ENCODE data around the gene RPS6KA3.

The RPS6KA3 gene

DNA sequence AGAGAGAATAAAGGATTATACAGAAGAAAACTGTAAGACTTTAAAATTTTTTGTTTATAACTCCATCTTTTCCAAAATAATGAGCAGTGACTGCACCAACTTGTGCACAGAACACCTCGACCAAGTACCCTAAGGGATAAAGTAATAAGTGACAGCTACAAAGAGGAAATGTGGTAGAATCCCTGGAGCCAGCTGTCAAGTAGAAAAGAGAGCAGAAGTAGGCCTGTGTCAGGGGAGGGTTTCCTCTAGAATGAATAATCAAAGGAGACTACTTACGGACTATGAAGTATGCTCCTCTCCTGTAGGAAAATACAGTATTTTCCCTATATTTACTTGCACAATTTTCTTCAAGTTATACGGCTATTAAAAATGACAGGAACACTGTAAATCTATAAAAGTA lies 126.3 kb downstream of the RPS6KA3 start:
- no CpG with 5 or more reads among the region's 3 CpGs for WGBS, 2 donors (ENCODE audit: extremely low coverage in 2 of 2, insufficient read length in 2 of 2, insufficient replicate concordance in 1 of 2)
- H2BK12ac ChIP-seq (ENCODE audit: low read length), result no peak overlapping the region
- H3K27ac ChIP-seq (replicated peaks; ENCODE audit: low read length), result no peak overlapping the region
- no peak for DNase-seq (ENCODE audit: low spot score)
- H3K14ac ChIP-seq (ENCODE audit: low read length), result no peak overlapping the region
- H3K4ac ChIP-seq (ENCODE audit: low read length), result no peak overlapping the region
- no peak overlapping the region for H3K9ac ChIP-seq (ENCODE audit: low read depth, low read length, poor library complexity)
- no peaks in the 10 kb centered on the region for H3K4me1 ChIP-seq (ENCODE audit: control insufficient read depth in 2 of 2, insufficient read depth in 1 of 2, low read depth in 1 of 2, low read length in 2 of 2)
- peaks cover 3 to 49% of the 10 kb centered on the region in 2 donors for H3K36me3 ChIP-seq (replicated peaks in 1 of 2; ENCODE audit: control insufficient read depth in 2 of 2, insufficient read depth in 2 of 2, low read length in 2 of 2)
- no peak overlapping the region for H2BK5ac ChIP-seq (ENCODE audit: low read length)
- no peaks in the 10 kb centered on the region for H3K79me1 ChIP-seq (ENCODE audit: low read depth, low read length)
- H3K4me2 ChIP-seq (ENCODE audit: insufficient read depth, low read length, poor library complexity, severe bottlenecking), result peak overlapping the region; percentile 18
- H3K4me3 ChIP-seq (ENCODE audit: low read length in 2 of 2), result peak overlapping the region in 1 of 2 donors; percentile 65
- no peak overlapping the region for H4K91ac ChIP-seq (ENCODE audit: low read depth, low read length, poor library complexity)
- H3K9me3 ChIP-seq (replicated peaks in 1 of 2; ENCODE audit: control insufficient read depth in 2 of 2, insufficient read depth in 1 of 2, low read depth in 1 of 2, low read length in 2 of 2), result no peaks in the 10 kb centered on the region
- no peak overlapping the region for H2AK5ac ChIP-seq (ENCODE audit: low read depth, low read length)
- no peak overlapping the region for H2BK120ac ChIP-seq (ENCODE audit: low read depth, low read length)
- H3K23ac ChIP-seq (ENCODE audit: low read depth, low read length, poor library complexity), result no peak overlapping the region
- H4K8ac ChIP-seq (ENCODE audit: low read depth, low read length), result no peak overlapping the region
- H3K27me3 ChIP-seq (ENCODE audit: control insufficient read depth in 3 of 3, insufficient read depth in 3 of 3, low read depth in 1 of 3, low read length in 3 of 3), result no peaks in the 10 kb centered on the region
- no peak overlapping the region for H2AFZ ChIP-seq (ENCODE audit: low read length)
- no peak overlapping the region for H3K18ac ChIP-seq (ENCODE audit: low read length)
- H2BK15ac ChIP-seq (ENCODE audit: low read length), result no peak overlapping the region

GRCh38 chrX:20139966-20140365 lies 126.7 kb downstream of the RPS6KA3 start:
- Histone ChIP-seq H3K27ac (replicated peaks; ENCODE audit: low read length) (no peak overlapping the region), H3K27me3 (ENCODE audit: control insufficient read depth in 3 of 3, insufficient read depth in 3 of 3, low read depth in 1 of 3, low read length in 3 of 3) (no peaks in the 10 kb centered on the region), H3K18ac (ENCODE audit: low read length) (no peak overlapping the region), H2BK5ac (ENCODE audit: low read length) (no peak overlapping the region), H3K4me2 (ENCODE audit: insufficient read depth, low read length, poor library complexity, severe bottlenecking) (peak overlapping the region; percentile 11), H2BK120ac (ENCODE audit: low read depth, low read length) (no peak overlapping the region), H3K9ac (ENCODE audit: low read depth, low read length, poor library complexity) (no peak overlapping the region), H3K23ac (ENCODE audit: low read depth, low read length, poor library complexity) (no peak overlapping the region), H3K4me3 (ENCODE audit: low read length in 2 of 2) (peak overlapping the region in 1 of 2 donors; percentile 65), H2BK15ac (ENCODE audit: low read length) (no peak overlapping the region), H3K36me3 (replicated peaks in 1 of 2; ENCODE audit: control insufficient read depth in 2 of 2, insufficient read depth in 2 of 2, low read length in 2 of 2) (peaks cover 3 to 53% of the 10 kb centered on the region in 2 donors), H3K4me1 (ENCODE audit: control insufficient read depth in 2 of 2, insufficient read depth in 1 of 2, low read depth in 1 of 2, low read length in 2 of 2) (no peaks in the 10 kb centered on the region), H4K91ac (ENCODE audit: low read depth, low read length, poor library complexity) (no peak overlapping the region), H4K8ac (ENCODE audit: low read depth, low read length) (no peak overlapping the region), H2BK12ac (ENCODE audit: low read length) (no peak overlapping the region), H3K9me3 (replicated peaks in 1 of 2; ENCODE audit: control insufficient read depth in 2 of 2, insufficient read depth in 1 of 2, low read depth in 1 of 2, low read length in 2 of 2) (no peaks in the 10 kb centered on the region), H2AK5ac (ENCODE audit: low read depth, low read length) (no peak overlapping the region), H3K14ac (ENCODE audit: low read length) (no peak overlapping the region), H2AFZ (ENCODE audit: low read length) (no peak overlapping the region), H3K79me1 (ENCODE audit: low read depth, low read length) (no peaks in the 10 kb centered on the region), H3K4ac (ENCODE audit: low read length) (no peak overlapping the region)
- DNase-seq (ENCODE audit: low spot score), result no peak
- WGBS, 2 donors (ENCODE audit: extremely low coverage in 2 of 2, insufficient read length in 2 of 2, insufficient replicate concordance in 1 of 2), result no CpG with 5 or more reads among the region's 2 CpGs

DNA sequence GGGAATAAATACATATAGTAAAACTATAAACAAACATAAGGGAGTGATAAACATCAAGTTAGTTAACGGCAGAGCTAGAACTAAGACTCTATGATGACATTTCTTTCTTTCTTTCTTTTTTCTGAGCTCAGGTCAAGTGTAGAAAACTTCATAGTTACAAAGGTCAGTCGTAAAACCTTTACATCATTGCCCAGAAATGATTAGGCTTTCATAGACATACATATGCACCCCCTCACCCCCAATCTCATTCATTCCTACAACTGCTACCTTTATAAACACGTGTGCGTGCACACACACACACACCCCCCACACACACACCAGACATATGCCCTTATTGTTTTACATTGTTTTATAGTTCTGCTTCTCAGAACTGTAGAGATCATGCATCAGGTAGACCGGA lies 130.8 kb downstream of the RPS6KA3 start:
- no peak overlapping the region for H3K4ac ChIP-seq (ENCODE audit: low read length)
- no peak overlapping the region for H3K23ac ChIP-seq (ENCODE audit: low read depth, low read length, poor library complexity)
- no peak overlapping the region for H4K91ac ChIP-seq (ENCODE audit: low read depth, low read length, poor library complexity)
- H2BK12ac ChIP-seq (ENCODE audit: low read length), result no peak overlapping the region
- H3K9me3 ChIP-seq (replicated peaks in 1 of 2; ENCODE audit: control insufficient read depth in 2 of 2, insufficient read depth in 1 of 2, low read depth in 1 of 2, low read length in 2 of 2), result no peaks in the 10 kb centered on the region
- peaks cover 3 to 90% of the 10 kb centered on the region in 2 donors for H3K36me3 ChIP-seq (replicated peaks in 1 of 2; ENCODE audit: control insufficient read depth in 2 of 2, insufficient read depth in 2 of 2, low read length in 2 of 2)
- no peak overlapping the region for H2BK5ac ChIP-seq (ENCODE audit: low read length)
- no CpG with 5 or more reads among the region's 5 CpGs for WGBS, 2 donors (ENCODE audit: extremely low coverage in 2 of 2, insufficient read length in 2 of 2, insufficient replicate concordance in 1 of 2)
- H3K4me2 ChIP-seq (ENCODE audit: insufficient read depth, low read length, poor library complexity, severe bottlenecking), result no peak overlapping the region
- H3K4me1 ChIP-seq (ENCODE audit: control insufficient read depth in 2 of 2, insufficient read depth in 1 of 2, low read depth in 1 of 2, low read length in 2 of 2), result no peaks in the 10 kb centered on the region
- no peak overlapping the region for H3K14ac ChIP-seq (ENCODE audit: low read length)
- H2BK120ac ChIP-seq (ENCODE audit: low read depth, low read length), result no peak overlapping the region
- H3K18ac ChIP-seq (ENCODE audit: low read length), result no peak overlapping the region
- no peak overlapping the region for H2AFZ ChIP-seq (ENCODE audit: low read length)
- no peak overlapping the region for H3K9ac ChIP-seq (ENCODE audit: low read depth, low read length, poor library complexity)
- H2BK15ac ChIP-seq (ENCODE audit: low read length), result no peak overlapping the region
- H3K27ac ChIP-seq (replicated peaks; ENCODE audit: low read length), result no peak overlapping the region
- no peak overlapping the region for H2AK5ac ChIP-seq (ENCODE audit: low read depth, low read length)
- H3K27me3 ChIP-seq (ENCODE audit: control insufficient read depth in 3 of 3, insufficient read depth in 3 of 3, low read depth in 1 of 3, low read length in 3 of 3), result no peaks in the 10 kb centered on the region
- no peak overlapping the region for H3K4me3 ChIP-seq (ENCODE audit: low read length in 2 of 2)
- DNase-seq (ENCODE audit: low spot score), result no peak
- no peak overlapping the region for H4K8ac ChIP-seq (ENCODE audit: low read depth, low read length)
- H3K79me1 ChIP-seq (ENCODE audit: low read depth, low read length), result no peaks in the 10 kb centered on the region

GRCh38 chrX:20132666-20133065 lies 134.0 kb downstream of the RPS6KA3 start:
- no peak overlapping the region for H3K4me2 ChIP-seq (ENCODE audit: insufficient read depth, low read length, poor library complexity, severe bottlenecking)
- H2BK5ac ChIP-seq (ENCODE audit: low read length), result no peak overlapping the region
- no peak overlapping the region for H3K4ac ChIP-seq (ENCODE audit: low read length)
- H2AK5ac ChIP-seq (ENCODE audit: low read depth, low read length), result no peak overlapping the region
- no peak overlapping the region for H4K8ac ChIP-seq (ENCODE audit: low read depth, low read length)
- H3K14ac ChIP-seq (ENCODE audit: low read length), result no peak overlapping the region
- no peak for DNase-seq (ENCODE audit: low spot score)
- no peak overlapping the region for H3K23ac ChIP-seq (ENCODE audit: low read depth, low read length, poor library complexity)
- no peaks in the 10 kb centered on the region for H3K27me3 ChIP-seq (ENCODE audit: control insufficient read depth in 3 of 3, insufficient read depth in 3 of 3, low read depth in 1 of 3, low read length in 3 of 3)
- no peaks in the 10 kb centered on the region for H3K9me3 ChIP-seq (replicated peaks in 1 of 2; ENCODE audit: control insufficient read depth in 2 of 2, insufficient read depth in 1 of 2, low read depth in 1 of 2, low read length in 2 of 2)
- H3K9ac ChIP-seq (ENCODE audit: low read depth, low read length, poor library complexity), result no peak overlapping the region
- peaks cover 2 to 89% of the 10 kb centered on the region in 2 donors for H3K36me3 ChIP-seq (replicated peaks in 1 of 2; ENCODE audit: control insufficient read depth in 2 of 2, insufficient read depth in 2 of 2, low read length in 2 of 2)
- H2BK15ac ChIP-seq (ENCODE audit: low read length), result no peak overlapping the region
- WGBS, 2 donors (ENCODE audit: extremely low coverage in 2 of 2, insufficient read length in 2 of 2, insufficient replicate concordance in 1 of 2), result no CpG with 5 or more reads among the region's 1 CpG
- H3K4me1 ChIP-seq (ENCODE audit: control insufficient read depth in 2 of 2, insufficient read depth in 1 of 2, low read depth in 1 of 2, low read length in 2 of 2), result no peaks in the 10 kb centered on the region
- no peaks in the 10 kb centered on the region for H3K79me1 ChIP-seq (ENCODE audit: low read depth, low read length)
- no peak overlapping the region for H3K4me3 ChIP-seq (ENCODE audit: low read length in 2 of 2)
- H4K91ac ChIP-seq (ENCODE audit: low read depth, low read length, poor library complexity), result no peak overlapping the region
- H3K27ac ChIP-seq (replicated peaks; ENCODE audit: low read length), result no peak overlapping the region
- H2BK12ac ChIP-seq (ENCODE audit: low read length), result no peak overlapping the region
- no peak overlapping the region for H3K18ac ChIP-seq (ENCODE audit: low read length)
- H2BK120ac ChIP-seq (ENCODE audit: low read depth, low read length), result no peak overlapping the region
- no peak overlapping the region for H2AFZ ChIP-seq (ENCODE audit: low read length)
